ENCODE results near the gene RFX8.
"Not testable (repeated sequence)": the region's sequence is repeated elsewhere in the genome, so short reads cannot be mapped to it uniquely, and the experiment has no call there.

Gene RFX8

GRCh38 chr2:101474731-101475384 is at the start of gene RFX8:
TSS of gene RFX8 (minus strand) at chr2:101475112. CDS start at chr2:101466848, 8,264 bp downstream.
- no peak for FAIRE-seq

- no peak for FAIRE-seq
Measured at GRCh38 chr2:101521487-101521886, 46.6 kb upstream of the RFX8 start.

- FAIRE-seq: no peak
Measured at GRCh38 chr2:101520246-101520645, 45.3 kb upstream of the RFX8 start.

- FAIRE-seq: no peak
Measured at GRCh38 chr2:101518578-101519492, 43.9 kb upstream of the RFX8 start.

GRCh38 chr2:101517758-101518271 is 42.9 kb upstream of the RFX8 start:
- FAIRE-seq: no peak

- FAIRE-seq: no peak
Measured at GRCh38 chr2:101516823-101517690, 42.1 kb upstream of the RFX8 start.

- FAIRE-seq: no peak
Measured at GRCh38 chr2:101516349-101516748, 41.4 kb upstream of the RFX8 start.

- no peak for FAIRE-seq
Measured at GRCh38 chr2:101515477-101515876, 40.6 kb upstream of the RFX8 start.

- FAIRE-seq: no peak
Measured at GRCh38 chr2:101512993-101513392, 38.1 kb upstream of the RFX8 start.

- no peak for FAIRE-seq
Measured at GRCh38 chr2:101511381-101511780, 36.5 kb upstream of the RFX8 start.

GRCh38 chr2:101509499-101510284 is 34.8 kb upstream of the RFX8 start:
- FAIRE-seq: no peak

GRCh38 chr2:101508636-101509035 is 33.7 kb upstream of the RFX8 start:
- FAIRE-seq: peak; percentile 92

GRCh38 chr2:101505276-101505675 is 30.4 kb upstream of the RFX8 start:
- FAIRE-seq: not testable (repeated sequence)

GRCh38 chr2:101504744-101505143 is 29.8 kb upstream of the RFX8 start:
- FAIRE-seq: not testable (repeated sequence)

- no peak for FAIRE-seq
Measured at GRCh38 chr2:101502095-101502494, 27.2 kb upstream of the RFX8 start.

- FAIRE-seq: no peak
Measured at GRCh38 chr2:101501443-101501842, 26.5 kb upstream of the RFX8 start.

GRCh38 chr2:101500860-101501259 is 25.9 kb upstream of the RFX8 start:
- FAIRE-seq: no peak

- FAIRE-seq: no peak
Measured at GRCh38 chr2:101500180-101500579, 25.3 kb upstream of the RFX8 start.

GRCh38 chr2:101496279-101496678 is 21.4 kb upstream of the RFX8 start:
- no peak for FAIRE-seq

- FAIRE-seq: no peak
Measured at GRCh38 chr2:101492936-101493473, 18.1 kb upstream of the RFX8 start.

GRCh38 chr2:101486994-101487393 is 12.1 kb upstream of the RFX8 start:
- no peak for FAIRE-seq

- no peak for FAIRE-seq
Measured at GRCh38 chr2:101486258-101486701, 11.4 kb upstream of the RFX8 start.
